NCI-H226 (cell line): ENCODE data around the gene MAD1L1.

ENCODE experiments used
- DNase-seq: peaks from one replicate; pipeline ENCODE4 v3.0.0-alpha.2; 2015

Gene MAD1L1

DNA sequence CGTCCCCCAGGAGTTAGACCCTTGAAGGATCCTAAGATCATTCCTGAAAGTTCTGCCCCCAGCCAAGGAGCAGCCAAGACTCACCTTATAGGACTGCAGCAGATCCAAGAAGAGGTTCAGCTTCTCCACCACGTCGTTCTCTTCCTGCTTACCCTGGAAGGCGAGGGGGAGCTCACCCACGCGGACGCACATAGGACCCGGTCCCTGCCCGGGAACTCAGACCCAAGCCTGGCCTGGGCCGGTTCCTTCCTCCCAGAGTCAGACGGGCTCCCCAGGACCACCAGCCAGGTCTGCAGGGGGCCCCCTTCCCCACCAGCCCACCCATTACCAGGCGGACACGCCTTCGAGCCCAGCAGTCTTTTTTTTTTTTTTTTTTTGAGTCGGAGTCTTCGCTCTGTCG is 24.9 kb upstream of the MAD1L1 start:
- no peak for DNase-seq

DNA sequence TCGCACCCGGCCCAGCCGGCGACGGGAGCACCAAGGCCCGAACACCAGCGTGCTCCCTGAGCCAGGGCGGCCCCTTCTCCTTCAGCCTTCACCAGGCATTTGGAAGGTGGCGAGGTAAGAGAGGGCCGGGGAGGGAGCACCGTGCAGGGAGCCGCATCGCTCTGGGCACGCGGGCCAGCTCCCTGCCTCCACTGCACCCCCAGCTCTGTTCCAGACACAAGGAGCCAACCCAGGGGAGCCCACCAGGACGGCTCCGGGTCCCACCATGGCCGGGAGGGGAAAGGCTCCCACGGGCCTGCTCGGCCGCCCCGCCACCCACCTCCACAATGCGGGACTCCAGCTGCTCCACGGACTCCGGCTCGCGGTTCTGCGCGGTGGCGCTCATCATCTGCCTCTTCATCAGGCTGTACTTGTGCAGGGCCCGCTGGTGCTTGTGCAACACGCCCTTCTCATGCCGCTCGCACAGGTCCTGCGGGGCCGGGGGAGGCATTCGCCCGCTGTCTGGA is 24.4 kb upstream of the MAD1L1 start:
- DNase-seq = no peak

DNA sequence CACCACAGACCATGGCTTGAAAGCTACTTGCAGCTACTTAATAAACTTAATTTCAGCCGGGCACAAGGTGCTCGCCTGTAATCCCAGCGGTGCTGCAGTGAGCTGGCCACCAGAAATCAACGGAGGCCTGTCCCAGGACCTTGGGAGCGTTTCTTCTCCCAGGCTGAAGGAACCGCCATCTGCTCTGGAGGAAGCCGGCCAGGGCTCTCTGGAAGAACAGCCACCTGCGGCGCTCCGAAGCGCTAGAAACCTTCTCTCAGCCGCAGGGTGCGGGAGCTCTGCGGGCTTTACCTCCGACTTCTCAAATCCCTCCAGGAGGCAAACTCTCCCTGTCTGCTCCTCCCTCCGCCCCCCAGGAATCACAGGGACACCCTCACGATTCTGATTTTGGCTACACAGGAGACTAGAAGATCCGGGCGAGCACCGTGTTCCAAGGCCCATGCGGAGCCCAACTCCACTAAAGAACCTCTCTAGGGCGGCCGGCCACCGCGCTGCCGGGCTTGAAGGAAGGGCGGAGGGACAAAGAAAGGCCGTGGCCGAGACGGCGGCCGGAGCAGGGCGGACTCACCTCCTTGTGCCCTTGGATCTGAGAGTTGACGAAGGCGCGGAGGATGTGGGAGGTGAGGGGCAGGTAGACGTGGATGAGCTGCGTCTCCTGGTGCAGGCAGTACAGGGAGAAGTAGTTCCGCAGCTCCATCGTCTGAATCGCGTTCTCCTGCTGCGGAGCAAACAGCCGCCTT is 23.7 kb upstream of the MAD1L1 start:
- DNase-seq = no peak

- no peak for DNase-seq
These were observed 22.7 kb upstream of the MAD1L1 start for GRCh38 chr7:2255145-2256139.

- DNase-seq = no peak
These were observed 21.8 kb upstream of the MAD1L1 start for GRCh38 chr7:2254429-2255144.

GRCh38 chr7:2253525-2254244 is 20.9 kb upstream of the MAD1L1 start:
- no peak for DNase-seq

GRCh38 chr7:2253021-2253420 is 20.3 kb upstream of the MAD1L1 start:
- DNase-seq = no peak

- DNase-seq = no peak
These were observed 19.4 kb upstream of the MAD1L1 start for GRCh38 chr7:2251841-2252771.

DNA sequence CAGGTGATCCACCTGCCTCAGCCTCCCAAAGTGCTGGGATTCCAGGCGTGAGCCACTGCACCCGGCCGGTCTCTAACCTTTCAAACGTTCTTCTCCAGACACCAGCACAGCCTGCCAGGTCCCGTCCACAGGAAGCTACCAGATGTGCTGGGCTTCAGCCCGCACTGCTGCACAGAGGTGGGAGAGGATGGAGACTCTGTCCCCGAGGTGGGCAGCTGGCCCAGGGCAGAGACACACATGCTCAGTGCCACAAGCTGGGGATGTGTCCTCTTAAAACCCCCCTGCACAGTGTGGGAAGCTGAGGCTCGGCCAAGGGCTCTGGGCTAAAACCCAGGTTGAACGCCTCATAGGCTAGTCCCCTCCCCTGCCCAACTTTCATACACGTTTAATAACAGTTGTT is 18.6 kb upstream of the MAD1L1 start:
- DNase-seq = no peak

- no peak for DNase-seq
These were observed 17.1 kb upstream of the MAD1L1 start for GRCh38 chr7:2249744-2250323.

DNA sequence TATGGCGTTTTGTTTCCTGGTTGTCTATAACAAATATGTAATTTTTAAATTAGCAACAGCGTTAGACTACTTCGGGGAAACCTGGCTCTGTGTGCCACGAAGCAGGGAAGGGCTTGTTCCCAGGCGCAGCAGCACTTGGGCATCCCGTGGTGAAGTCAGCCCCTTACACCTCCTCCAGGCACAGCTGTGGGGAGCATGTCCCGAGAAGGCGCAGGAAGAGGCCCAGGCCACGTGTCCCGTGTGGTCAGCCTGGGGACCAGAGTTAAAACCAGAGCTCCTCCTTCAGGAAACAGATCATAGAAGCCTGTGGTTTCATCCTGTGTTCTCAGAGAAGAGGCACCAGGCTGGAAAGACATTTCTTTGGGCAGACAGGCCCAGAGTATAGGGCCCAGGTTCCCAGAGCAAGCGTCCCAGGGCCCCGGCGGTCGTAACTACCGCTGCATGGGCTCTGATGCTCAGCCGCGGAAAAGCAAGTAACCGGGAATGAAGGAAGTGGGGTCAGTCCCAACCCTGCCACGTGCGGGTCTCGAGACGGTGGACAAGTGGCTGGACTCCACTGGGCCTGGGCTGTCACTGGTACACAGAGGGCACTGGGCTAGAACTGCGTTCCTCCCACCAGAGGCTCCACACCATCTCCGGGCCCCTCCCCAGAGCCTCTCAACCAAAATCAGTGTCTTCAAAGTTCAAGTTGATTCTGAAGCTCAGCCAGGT is 16.4 kb upstream of the MAD1L1 start:
- DNase-seq = peak; percentile 95

DNA sequence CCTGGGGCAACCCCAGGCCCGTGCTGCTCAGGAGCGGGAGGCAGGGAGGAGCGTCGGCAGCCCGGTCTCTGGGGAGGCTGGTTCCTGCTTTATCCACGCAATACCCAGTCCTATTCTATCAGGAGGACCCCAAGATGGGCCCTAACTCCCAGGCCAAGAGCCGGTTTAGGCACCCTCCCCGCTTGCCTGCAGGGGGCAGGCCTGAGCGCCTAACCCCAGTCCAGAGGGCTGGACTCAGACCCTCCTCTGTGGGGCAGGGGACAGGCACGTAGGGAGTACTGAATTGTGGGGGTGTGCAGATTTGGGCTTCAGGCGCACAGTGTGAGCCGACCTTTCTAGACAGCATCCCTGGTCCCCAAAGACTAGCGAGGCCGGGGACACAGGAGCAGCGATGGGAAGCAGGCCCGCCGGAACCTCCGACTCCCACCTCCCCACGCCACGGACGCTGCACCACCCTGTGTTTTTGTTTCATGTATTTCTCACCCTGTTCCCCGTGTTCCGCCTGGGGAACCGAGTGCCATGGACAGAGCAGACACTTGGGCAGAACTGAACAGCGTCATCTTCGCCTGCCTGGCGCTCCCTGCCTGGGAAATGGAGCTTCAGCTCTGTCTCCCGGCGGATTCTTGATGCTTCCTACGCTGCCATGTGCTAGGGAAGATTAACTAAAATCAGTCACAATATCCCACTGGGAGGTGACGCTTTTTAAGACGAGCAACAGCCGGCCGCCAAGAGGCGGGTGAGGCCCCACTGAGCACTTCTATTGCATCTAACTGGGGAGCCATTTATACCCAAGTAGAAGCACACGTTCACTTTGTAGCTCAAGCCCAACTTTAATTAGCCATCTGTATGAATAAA is 14.6 kb upstream of the MAD1L1 start:
- DNase-seq = no peak

DNA sequence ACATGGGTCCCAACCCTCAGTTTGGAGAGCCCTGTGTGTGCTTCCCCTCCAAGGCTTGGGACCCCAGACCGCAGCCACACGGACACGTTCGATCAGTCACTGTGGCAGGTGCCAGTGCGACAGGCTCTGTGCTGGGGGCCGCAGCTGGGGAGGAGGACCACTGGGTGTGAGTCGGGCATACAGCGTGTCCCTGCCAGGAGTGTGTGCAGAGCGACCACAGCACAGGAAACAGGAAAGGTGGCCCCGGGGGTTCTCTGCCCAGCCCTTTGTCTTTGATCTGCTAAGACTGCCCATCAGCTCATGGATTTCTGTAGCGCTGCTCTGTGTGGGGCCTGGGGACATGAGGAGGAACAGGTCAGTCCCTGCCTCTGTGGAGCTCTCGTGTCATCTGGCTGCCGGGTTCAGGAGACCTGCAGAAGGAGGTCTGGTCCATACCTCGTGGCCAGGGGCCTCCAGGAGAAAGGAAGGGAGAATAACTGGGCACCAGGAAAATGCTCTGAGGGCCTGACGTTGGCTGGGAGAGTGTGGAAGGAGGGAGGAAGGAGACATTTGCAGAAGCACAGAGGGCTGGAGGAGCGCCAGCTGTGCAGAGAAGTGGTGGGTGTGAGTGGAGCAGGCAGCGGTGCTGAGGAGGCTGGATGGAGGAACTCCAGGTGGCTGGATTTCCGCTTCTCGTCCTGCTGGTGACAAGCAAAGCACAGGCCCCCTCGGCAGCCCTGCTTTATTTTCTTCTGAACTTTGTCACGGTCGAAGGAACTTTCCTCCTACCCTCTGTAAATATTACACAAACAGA is 13.3 kb upstream of the MAD1L1 start:
- DNase-seq = no peak

DNA sequence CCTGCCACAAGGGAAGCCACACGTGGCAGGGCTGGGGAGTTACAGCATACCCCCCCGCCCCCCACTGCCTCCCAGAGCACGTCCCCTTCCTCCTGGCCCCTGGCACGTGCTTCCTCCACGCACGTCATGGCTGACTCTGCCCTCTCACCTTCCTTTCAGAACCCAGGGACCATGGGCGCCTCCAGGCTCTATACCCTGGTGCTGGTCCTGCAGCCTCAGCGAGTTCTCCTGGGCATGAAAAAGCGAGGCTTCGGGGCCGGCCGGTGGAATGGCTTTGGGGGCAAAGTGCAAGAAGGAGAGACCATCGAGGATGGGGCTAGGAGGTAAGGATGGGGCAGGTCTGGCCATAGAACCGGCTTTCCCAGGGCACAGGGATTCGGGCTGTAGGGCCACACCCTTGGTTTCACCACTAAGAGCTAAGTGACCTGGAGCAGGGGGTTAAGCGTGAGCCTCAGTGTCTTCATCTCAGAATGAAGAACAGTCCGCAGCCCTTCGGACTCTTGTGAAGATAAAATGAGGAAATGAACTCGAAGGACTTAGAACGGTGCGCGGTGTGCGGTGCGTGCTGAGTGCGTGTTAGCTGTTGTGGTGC is 11.8 kb upstream of the MAD1L1 start:
- DNase-seq = no peak

DNA sequence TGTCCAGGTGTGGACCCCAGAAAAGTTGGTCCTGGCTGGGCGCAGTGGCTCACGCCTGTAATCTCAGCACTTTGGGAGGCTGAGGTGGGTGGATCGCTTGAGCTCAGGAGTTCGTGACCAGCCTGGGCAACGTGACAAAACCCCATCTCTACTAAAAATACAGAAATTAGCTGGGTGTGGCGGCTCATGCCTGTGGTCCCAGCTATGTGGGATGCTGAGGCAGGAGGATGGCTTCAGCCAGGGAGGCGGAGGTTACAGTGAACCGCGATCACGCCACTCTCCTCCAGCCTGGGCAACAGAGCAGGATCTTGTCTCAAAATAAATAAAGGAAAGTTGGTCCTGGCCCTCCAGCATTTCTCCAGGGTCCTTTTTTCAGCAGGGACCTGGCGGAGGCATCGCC is 10.7 kb upstream of the MAD1L1 start:
- no peak for DNase-seq

DNA sequence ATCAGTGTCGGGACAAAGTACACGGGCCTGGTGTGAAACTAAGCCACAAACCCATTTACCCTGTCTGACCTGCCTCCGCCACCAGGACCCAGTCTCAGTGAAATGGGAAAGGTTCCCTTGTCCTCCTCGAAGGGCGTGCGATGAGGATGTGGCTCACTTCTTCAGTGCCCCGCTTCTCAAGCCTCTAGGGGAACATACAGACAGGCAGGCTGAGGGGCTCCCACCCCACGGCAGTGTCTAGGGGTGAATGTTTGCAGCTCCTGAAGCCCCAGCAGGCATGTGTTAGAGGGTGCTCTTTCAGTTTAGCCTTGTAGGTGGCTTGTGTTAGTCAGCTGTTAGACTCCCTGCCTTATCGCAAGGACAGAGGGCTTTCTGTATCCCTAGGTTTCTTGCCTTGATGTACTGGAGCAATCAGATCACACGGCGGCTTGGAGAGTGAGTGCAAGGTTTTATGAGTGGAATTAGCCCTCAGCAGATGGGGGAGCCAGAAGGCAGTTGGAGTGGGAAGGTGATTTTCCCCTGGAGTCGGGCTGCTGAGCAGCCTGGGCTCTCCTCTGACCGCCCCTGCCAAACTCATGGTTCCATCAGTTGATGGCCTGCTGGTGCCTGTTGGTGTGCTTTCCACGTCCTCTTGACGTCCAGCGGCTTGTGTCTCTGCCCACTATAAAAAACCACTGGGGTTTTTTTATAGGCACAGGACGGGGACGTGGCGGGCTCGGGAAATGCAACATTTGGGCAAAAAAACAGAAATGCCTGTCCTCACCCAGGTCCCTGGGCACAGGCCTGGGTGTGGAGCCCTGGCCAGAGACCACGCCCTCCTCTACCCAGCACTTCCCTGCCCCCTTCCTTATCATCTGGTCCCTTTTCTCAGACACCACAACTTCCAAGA is 10.0 kb upstream of the MAD1L1 start:
- DNase-seq = peak; percentile 35
